EH (cell line): ENCODE data around the gene SSU72.
A peak's percentile ranks its signal among the peaks of the same experiment; 100 is the strongest.

Experiments
- DNase-seq: peaks from one replicate; pipeline ENCODE4 v3.0.0-alpha.2; 2015; ENCODE audit warnings: low read depth

Gene SSU72

DNA sequence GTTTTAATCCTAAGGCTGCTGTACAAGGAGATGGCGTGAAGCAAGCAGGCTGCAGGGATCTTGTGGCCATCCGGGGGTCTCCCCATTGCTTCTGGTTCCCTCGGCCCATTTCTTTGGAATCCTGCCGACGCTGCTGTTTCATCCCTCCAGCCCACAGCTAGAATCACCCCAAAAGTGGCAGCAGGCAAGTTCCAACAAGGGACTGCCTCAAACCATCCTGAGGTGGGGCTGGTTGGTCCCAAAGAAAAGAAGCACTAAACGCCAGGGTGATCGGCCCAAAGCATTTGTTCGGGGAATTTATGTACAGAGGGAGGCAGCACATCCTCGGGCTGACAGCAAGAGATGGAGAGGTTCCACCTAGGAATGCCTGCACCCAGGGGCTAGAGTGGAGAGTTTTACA lies 36.1 kb upstream of the SSU72 start:
- DNase-seq: no peak

DNA sequence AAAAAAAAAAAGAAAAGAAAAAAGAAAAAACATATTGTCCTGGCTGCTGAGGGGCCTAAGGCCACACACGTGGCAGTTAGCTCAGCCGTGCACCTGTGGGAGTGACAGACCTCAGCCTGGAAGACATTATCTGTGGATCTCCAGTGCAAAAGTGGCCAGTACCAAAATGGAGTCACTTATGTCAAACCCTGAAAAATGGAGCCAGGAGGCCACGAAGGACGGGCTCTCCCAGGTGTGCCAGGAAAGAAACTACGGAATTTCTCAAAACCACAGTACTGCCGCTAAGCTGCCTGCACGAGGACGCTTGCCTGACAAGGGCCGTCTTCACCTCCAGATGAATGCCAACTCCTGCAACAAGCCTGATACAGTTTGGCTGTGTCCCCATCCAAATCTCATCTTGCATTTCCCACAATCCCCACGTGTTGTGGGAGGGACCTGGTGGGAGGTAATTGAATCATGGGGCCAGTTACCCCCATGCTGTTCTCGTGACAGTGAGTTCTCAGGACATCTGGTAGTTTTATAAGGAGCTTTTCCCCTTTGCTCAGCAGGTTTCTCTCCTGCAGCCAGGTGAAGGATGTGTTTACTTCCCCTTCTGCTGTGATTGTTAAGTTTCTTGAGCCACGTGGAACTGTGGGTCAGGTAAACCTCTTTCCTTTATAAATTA lies 35.3 kb upstream of the SSU72 start:
- no peak for DNase-seq

DNA sequence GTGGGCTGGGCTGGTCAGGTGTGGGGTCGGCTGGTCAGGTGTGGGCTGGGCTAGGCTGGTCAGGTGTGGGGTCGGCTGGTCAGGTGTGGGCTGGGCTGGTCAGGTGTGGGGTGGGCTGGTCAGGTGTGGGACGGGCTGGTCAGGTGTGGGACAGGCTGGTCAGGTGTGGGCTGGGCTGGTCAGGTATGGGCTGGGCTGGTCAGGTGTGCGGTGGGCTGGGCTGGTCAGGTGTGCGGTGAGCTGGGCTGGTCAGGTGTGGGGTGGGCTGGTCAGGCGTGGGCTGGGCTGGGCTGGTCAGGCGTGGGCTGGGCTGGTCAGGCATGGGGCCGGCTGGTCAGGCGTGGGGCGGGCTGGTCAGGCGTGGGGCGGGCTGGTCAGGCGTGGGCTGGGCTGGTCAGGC lies 31.6 kb upstream of the SSU72 start:
- DNase-seq: no peak

DNA sequence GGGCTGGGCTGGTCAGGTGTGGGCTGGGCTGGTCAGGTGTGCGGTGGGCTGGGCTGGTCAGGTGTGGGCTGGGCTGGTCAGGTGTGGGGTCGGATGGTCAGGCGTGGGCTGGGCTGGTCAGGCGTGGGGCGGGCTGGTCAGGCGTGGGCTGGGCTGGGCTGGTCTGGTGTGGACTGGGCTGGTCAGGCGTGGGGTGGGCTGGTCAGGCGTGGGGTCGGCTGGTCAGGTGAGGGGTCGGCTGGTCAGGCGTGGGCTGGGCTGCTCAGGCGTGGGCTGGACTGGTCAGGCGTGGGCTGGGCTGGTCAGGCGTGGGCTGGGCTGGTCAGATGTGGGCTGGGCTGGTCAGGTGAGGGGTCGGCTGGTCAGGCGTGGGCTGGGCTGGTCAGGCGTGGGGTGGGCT lies 31.1 kb upstream of the SSU72 start:
- no peak for DNase-seq

DNA sequence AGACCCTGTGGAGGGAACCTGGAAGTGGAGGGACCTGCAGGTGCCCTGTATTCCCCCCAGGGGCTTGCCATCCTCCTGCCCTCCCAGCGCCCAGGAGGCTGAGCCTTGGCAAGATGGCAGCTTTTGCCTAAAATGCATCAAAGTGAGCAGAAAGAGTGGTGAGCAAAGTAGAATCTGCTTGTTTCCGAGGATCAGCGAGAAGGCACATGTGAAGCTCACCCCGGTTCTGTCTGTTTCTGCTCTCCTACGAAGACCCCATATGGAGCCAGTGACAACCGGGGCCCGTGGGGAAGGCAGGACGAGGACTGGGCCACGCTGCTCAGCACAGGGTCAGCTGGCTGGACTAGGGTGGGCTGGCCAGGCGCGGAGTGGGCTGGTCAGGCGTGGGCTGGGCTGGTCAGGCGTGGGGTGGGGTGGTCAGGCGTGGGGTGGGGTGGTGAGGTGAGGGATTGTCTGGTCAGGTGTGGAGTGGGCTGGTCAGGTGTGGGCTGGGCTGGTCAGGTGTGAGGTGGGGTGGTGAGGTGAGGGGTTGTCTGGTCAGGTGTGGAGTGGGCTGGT lies 30.4 kb upstream of the SSU72 start:
- DNase-seq: no peak

DNA sequence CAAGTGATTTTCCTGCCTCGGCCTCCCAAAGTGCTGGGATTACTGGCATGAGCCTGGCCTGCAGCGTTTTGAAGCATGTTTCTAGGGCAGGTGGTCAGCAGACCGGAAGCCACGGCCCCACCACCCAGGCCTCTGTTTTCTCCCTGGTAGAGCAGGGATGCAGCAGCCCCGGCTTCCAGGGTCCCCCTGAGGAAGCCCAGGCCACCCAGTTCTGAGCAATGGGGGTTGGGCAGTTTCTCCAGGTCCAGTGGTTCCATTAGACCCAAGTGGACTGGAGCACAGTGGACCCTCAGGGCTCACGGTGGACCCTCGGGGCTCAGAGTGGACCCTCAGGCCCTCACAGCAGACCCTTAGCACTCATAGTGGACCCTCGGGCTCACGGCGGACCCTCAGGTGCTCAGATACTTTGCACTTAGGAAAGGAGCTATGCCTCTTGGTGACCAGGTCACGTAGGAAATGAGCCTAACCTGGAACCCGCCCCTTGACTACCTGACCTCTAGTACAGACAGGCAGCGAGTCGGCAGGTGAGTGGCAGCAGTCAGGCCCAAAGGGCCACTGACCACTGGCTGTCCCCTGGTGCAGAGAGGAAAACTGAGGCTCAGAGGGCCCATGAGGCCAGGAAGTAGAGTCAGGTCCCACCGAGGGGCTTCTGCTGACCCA lies 29.8 kb upstream of the SSU72 start:
- DNase-seq: no peak

DNA sequence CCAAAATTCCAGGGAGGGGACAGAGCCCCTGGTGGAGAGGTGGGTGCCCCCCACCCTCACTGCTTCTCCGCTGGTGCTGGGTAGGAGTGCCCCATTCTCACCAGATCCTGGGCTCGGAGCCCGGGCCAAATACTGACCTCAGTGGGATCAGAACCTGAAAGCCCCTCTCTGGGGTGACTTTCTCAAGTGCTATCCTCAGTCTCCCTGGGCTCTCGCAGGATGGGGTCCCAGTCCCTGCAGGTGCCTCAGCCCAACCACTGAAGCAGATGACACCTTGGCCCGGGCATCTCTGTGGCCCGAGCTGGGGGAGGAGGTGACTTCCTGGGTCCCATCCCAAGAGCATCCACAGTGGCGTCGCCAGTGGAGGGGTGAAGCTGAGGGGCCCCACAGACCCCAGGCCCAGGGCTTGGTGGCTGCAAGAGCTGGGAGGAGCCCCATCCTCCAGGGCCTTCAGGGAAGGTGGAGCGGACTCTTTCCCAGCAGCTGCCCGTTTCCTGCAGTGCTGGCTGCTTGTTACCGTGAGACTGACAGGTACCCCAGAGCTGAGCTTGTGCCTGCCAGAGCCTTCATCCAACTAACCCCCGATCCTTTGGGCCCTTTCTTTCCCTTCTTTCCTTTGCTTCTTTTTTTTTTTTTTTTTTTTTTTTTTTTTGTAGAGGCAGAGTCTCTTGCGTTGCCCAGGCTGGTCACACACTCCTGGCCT lies 29.2 kb upstream of the SSU72 start:
- DNase-seq: no peak

DNA sequence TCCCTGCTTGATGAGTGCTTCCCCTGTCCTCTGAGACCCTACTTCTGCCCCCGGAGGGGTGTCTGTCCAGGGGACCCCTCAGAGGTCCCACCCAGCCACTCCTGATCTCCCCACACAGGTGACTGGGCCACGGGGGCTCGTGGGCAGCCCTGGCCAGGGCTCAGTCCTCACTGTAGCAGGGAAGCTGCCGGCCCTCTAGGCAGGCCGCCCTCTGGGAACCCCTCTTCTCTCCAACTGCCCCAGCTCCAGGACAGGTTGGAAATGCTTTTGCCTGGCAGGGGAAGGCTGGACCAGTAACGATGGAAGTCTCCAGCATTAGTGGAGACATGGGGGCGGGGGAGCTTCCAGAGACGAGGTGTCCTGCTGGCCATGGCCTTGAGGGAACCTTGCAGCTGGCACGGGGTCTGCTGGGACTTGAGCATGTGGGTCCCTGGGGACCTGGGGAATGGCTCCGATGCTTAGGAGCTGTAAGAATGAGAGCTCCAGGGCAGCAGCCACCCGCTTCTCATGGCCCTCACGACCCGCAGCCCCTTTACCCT lies 28.4 kb upstream of the SSU72 start:
- no peak for DNase-seq

DNA sequence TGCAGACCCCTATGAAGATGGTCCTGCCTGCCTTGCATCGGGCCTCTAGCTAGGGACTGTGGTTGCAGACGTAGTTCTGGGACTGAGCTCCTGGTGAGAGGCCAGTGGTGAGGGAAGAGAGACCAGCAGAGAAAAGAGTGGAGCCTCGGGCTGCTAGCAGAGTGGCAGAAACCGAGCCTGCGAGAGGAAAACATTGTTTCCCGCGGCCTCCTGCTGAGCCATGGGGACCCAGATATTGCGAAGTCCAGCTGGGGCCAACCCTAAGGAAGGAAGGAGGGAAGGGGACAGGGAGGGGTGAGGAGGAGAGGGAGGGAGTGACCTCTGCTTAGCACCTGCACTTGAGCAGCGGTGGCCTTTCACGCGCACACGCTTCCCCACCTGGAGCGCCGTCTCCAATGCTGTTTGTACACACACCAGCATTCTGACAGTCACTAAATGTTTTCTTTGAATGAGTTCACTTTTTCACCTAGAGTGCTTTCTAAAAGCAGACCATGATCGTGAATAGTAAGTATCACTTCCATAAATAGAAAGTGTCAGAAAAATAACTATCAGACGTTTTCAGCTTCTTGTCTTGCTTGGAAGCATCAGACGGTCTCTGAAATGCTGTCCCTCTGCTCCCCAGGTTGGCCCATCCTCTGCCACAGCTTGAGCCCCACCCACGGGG lies 27.8 kb upstream of the SSU72 start:
- DNase-seq: no peak

DNA sequence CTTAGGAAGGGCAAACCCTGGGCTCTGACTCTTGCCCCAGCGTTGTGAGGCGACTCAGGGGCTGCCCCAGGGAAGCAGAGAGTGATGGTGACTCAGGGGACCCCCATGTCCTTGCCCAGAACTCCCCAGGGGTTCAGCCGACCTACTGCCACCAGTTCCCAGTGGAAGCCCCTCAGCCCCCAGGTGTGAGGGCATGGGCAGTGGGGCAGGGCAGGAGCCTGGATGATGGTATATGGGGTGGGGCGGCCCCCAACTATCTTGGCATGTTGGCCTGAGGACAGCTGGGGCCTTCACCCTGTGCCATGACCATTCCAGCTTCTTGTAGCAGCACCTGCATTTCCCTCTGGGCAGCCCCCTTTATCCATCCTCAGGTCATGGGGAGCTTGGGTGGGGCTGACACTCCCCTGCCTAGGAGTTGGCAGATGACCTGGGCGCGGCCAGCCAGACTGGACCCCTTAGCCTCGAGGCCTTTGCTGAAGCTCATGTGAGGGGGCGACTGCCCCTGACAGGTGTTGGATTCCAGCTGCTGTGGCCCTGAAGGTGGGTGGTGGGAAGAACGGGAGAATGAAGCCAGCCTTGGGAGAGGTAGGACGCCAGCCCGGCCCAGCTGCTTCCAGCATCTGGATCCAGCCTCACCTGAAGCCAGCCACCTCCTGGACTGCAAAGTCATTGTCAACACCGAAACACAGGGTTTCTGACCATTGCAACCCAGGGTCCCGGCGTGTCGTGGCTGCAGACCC lies 27.1 kb upstream of the SSU72 start:
- no peak for DNase-seq

DNA sequence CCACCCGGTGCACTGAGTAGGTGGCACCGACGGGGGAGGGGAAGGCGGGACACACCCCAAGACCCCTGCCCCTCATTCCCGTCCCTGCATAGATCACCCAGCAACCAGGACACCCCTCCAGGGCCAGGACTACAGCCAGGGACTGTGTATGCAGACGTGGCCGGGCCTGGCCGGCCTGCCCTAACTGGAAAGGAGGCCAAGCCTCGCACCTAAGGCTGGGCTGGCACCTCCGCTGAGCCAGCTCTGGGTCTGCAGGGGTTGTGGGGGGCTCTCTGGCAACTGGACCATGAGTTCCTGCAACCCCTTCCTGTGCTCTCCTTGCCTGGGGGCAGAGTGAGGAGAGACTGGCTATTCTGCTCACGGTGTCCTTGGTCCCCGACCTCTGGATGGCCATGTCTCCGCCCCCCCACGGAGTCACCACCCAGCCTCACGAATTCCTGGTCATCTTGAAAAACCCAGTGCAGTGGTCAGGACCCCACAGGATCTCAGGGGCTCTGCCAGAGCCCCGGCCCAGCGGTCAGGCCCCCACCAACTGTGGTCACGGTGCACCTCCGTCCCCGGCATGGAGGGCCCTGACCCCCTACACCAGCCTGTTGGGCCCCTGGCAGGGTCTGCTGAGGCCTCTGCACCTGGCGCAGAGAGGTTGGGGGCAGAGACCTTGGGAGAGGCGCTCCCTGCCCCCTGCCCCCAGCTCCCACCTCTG lies 26.3 kb upstream of the SSU72 start:
- no peak for DNase-seq

DNA sequence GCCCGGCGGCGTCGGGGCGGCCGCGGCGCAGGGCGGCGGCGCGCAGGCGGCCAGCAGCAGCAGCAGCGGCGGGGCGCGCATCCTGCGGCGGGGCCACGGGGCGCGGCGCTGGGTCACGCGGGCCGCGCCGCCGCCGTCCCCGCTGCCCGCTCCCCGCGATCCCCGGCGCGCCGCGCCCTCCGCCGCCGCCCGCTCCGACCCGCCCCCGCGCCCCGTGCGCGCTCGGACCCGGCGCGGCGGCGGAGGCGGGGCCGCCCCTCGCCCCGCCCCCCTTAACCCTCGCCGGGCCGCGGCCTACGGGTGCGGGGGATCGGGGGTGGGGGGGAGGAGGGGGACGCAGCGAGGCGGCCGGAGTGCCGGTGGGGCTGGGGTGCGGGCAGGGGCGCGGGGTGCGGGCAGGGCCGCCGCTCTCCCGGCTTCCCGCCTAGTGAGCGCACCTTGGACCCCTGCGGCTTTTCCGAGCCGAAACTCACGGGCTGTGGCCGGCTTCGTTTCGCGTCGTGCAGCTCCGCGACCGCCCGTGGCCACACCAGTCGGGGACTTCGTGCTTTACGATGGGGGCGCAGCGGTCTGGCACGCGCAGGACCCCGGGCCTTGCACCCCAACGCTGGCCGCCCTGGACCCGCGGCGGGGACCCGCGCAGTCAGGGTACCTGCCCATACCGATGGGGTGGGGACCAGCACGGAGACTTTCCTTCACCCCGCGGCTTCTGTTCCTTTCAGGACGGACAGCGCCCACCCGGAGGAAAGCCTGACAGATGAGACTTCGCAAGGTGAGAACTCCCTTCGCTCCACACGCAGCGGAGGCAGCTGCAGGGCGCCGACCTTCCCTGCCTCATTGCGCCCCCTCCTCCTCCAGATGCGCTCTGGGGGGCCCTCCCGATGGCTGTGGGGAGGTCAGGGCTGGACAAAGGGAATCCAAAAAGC lies 25.5 kb upstream of the SSU72 start, which contains the start of gene FNDC10:
Gene FNDC10 (minus strand): TSS at position 201 of the 926 bp plus-strand sequence. CDS start 120 bp downstream, at position 81.
- peak; percentile 18 for DNase-seq

DNA sequence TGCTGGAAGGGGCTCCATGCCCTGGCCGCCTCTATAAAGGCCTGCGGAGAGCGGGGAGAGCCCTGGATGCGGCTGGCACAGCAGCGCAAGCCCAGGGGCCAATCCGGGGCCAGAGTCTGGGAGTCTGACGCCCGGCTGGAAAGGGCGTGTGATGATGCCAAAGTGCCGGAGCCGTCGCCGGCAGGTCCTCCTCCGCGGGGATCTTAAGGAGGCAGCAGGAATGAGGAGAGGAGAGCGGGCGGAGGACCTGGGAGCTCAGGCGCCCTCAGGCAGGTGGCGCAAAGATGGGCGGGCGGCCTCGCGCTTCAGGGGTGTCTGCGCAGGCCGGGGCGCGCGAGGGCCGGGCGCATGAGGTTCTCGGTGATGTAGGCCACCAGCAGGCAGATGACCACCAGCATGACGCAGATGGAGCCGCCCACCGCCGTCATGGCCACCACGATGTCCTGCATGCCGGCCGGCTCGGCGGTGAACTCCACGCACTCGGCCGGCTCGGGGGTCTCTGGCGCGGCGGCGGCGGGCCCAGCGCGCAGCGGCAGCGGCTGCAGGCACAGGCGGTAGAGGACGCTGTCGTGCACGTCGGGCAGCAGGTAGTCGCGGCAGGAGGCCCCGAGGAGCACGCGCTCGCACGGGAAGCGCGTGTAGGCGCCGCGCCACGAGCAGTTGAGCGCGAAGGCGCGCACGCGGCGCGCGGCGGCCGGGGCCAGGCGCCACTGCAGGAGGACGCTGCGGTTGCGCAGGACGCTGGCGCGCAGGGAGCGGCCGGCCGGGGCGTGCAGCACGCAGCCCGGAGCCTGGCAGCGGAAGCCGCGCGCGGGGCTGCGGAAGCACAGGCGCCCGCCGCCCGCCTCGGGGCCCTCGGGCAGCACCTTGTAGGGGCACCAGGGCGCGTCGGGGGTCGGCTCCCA lies 24.6 kb upstream of the SSU72 start:
- peak; percentile 51 for DNase-seq

DNA sequence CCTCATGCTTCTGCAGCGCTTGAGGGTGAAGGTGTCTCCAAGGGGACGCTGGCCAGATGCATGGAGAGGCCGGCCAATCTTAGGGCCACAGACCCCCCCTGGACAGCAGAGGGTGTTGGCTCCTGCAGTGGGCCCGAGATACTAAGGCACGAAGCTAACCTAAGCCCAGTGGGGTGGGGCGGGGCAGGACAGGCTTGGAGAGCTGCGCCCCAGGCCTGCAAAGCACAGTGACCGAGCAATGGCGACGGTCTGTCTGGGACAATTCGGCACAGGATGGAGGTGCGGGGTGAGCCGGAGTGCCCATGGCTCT lies 24.0 kb upstream of the SSU72 start:
- no peak for DNase-seq

DNA sequence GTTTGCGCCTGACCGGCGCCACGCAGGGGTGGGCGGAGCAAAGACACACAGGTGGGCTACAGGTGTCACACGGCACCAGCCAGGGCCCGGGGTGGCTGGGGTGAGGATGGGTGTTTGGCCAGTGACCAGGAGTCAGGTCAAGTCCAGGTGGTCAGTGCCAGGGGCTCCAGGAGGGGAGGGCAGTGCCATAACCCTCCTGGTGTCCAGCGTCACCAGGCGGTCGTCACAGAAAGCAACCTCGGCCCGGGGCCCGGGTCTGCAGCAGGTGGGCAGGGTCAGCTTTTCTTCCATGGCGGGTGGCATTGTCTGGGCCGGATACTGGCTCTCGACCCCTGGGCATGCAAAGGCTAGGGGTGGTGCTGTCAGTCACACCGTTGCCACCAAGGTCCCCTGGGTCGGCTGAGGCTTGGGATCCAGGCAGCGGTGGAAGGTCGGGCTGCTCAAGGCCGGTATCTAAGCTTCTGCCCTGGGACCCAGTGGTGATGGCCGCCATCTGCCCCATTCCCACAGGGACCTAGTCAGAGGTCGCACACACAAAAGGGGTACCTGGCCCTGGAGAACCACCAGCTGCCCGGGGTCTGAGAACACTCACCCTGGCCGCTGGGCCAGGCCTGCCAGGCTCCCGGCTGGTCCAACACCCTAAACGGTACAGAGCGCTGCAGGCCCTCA lies 23.5 kb upstream of the SSU72 start:
- no peak for DNase-seq

DNA sequence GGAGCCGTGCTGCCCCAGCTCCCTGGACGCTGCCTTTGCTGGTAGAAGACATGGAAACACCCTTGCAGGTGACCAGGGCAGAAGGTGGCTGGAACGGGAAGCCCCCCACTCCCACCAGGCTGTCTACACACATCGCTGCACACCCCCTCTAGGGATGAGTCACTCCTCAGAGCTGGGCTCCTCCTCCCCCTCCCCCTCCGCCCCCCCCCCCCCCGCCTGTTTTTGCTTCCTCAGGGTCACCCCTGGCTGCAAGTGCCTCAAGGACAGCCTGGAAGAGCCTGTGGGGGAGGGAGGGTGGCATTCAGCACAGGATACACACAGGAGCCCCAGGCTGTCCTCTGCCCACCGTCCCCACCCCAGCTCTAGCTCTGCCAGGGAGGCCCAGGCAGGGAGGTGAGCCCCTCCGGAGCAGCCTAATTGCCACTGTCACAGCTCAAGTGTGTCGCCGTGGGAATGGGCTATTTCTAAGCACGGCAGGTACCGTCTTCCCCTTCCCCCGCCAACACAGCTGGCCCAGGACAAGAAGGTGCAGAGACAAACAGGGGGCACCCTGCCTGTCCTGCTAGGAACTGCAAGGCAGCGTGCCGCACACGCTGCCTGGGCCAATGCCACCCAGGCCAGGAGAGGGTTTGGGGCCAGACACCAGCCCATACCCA lies 22.7 kb upstream of the SSU72 start:
- peak; percentile 46 for DNase-seq

DNA sequence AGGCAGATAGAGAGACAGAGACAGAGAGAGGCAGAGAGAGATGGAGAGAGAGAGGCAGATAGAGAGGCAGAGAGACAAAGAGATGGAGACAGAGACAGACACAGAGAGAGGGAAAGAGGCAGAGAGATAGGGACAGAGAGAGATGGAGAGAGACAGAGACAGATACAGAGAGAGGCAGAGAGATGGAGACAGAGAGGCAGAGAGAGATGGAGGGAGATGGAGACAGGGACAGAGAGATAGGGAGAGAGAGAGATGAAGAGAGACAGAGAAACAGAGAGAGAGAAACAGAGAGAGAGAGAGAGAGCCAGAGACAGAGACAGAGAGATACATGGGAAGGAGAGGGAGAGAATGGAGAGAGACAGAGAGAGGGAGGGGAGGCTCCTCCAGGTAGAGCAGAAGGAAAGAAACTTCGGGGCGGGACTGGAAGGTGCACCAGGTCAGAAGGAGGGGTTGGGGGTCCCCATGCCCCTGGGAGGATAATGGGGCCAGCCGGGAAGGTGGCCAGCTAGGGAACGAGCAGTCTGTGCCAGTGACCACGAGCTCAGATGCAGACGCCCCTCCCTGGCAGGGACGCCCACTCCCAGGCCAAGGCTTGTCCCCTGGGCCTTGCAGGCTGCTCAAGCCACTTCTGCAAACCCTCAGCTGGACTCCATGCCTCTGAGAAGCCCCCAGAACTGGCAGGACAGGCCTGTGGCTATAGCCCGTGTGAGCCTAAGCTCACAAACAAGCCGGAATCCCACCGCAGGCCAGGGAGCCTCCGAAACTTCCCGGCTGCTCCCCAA lies 22.0 kb upstream of the SSU72 start:
- no peak for DNase-seq
